H9 (cell line): ENCODE results near the gene TMEM185B. TPM values are rescaled to one million over a fixed set of nuclear protein-coding genes. Genes with fewer than 3 reads are reported as not detected.

Source experiments
- DNase-seq: peaks from one replicate; pipeline ENCODE4 v3.0.0-alpha.2; 2017
- H2AFZ ChIP-seq: one replicate; pipeline ENCODE4 v1.6.1; 2013; ENCODE audit warnings: mild to moderate bottlenecking, low read length, control low read depth, moderate library complexity
- H2AK5ac ChIP-seq: 2 replicates; pipeline ENCODE4 v1.6.1; 2013; ENCODE audit warnings: low read length, control low read depth, mixed read lengths; ENCODE audit not compliant: insufficient read length
- H2BK120ac ChIP-seq: one replicate; pipeline ENCODE4 v1.6.1; 2013; ENCODE audit warnings: low read depth, mild to moderate bottlenecking, low read length, control low read depth, inconsistent platforms; ENCODE audit not compliant: poor library complexity, severe bottlenecking
- H2BK12ac ChIP-seq: 2 replicates; pipeline ENCODE4 v1.6.1; 2013; ENCODE audit warnings: low read length, control low read depth, mixed read lengths, low read depth; ENCODE audit not compliant: insufficient read length
- H2BK15ac ChIP-seq: 2 replicates; pipeline ENCODE4 v1.6.1; 2013; ENCODE audit warnings: low read depth, low read length, control low read depth
- H2BK20ac ChIP-seq: one replicate; pipeline ENCODE4 v1.6.1; 2013; ENCODE audit warnings: low read depth, mild to moderate bottlenecking, low read length, control low read depth, inconsistent platforms; ENCODE audit not compliant: poor library complexity, severe bottlenecking
- H2BK5ac ChIP-seq: 2 replicates; pipeline ENCODE4 v1.6.1; 2013; ENCODE audit warnings: low read length, control low read depth, mixed read lengths; ENCODE audit not compliant: insufficient read length
- H3K14ac ChIP-seq: 2 replicates; pipeline ENCODE4 v1.6.1; 2013; ENCODE audit warnings: low read length, control low read depth; ENCODE audit not compliant: insufficient read depth
- H3K18ac ChIP-seq: 2 replicates; pipeline ENCODE4 v1.6.1; 2013; ENCODE audit warnings: low read depth, mild to moderate bottlenecking, mixed read lengths, low read length, control low read depth; ENCODE audit not compliant: insufficient read length
- H3K23ac ChIP-seq: 2 replicates; pipeline ENCODE4 v1.6.1; 2013; ENCODE audit warnings: low read length, control low read depth, mixed read lengths, low read depth; ENCODE audit not compliant: insufficient read length
- H3K23me2 ChIP-seq: 2 replicates; pipeline ENCODE4 v1.6.1; 2013; ENCODE audit warnings: low read depth, mild to moderate bottlenecking, mixed read lengths, low read length, control low read depth; ENCODE audit not compliant: insufficient read length, poor library complexity, severe bottlenecking
- H3K27ac ChIP-seq: 2 replicates; pipeline ENCODE4 v1.5.1; 2013; ENCODE audit warnings: low read length, control low read depth, mixed read lengths, low read depth; ENCODE audit not compliant: insufficient read length
- H3K27me3 ChIP-seq: 2 replicates; pipeline ENCODE4 v1.6.1; 2013; ENCODE audit warnings: low read length, control low read depth, inconsistent platforms; ENCODE audit not compliant: insufficient read depth
- H3K4ac ChIP-seq: 2 replicates; pipeline ENCODE4 v1.6.1; 2013; ENCODE audit warnings: low read depth, mild to moderate bottlenecking, control low read depth, inconsistent platforms, low read length, moderate library complexity
- H3K4me1 ChIP-seq: 2 replicates; pipeline ENCODE4 v1.6.1; 2013; ENCODE audit warnings: low read length, control low read depth, inconsistent platforms; ENCODE audit not compliant: insufficient read depth
- H3K4me2 ChIP-seq: 2 replicates; pipeline ENCODE4 v1.6.1; 2013; ENCODE audit warnings: low read length, control low read depth, mixed read lengths; ENCODE audit not compliant: insufficient read length, insufficient read depth
- H3K56ac ChIP-seq: 2 replicates; pipeline ENCODE4 v1.6.1; 2013; ENCODE audit warnings: low read depth, mild to moderate bottlenecking, mixed read lengths, low read length, control low read depth; ENCODE audit not compliant: insufficient read length
- H3K79me1 ChIP-seq: 2 replicates; pipeline ENCODE4 v1.6.1; 2013; ENCODE audit warnings: low read depth, mild to moderate bottlenecking, moderate library complexity, low read length, control low read depth, inconsistent platforms; ENCODE audit not compliant: insufficient read depth, poor library complexity, severe bottlenecking
- H3K79me2 ChIP-seq: 2 replicates; pipeline ENCODE4 v1.6.1; 2013; ENCODE audit warnings: low read length, control low read depth, inconsistent platforms; ENCODE audit not compliant: insufficient read depth
- H3K9ac ChIP-seq: 2 replicates; pipeline ENCODE4 v1.6.1; 2013; ENCODE audit warnings: low read length, control low read depth, mixed read lengths; ENCODE audit not compliant: insufficient read length; ENCODE audit errors: extremely low read depth
- H3K9me3 ChIP-seq: one replicate; pipeline ENCODE4 v1.6.1; 2013; ENCODE audit warnings: low read depth, low read length, inconsistent platforms; ENCODE audit not compliant: control insufficient read depth
- H3T11ph ChIP-seq: one replicate; pipeline ENCODE4 v1.6.1; 2013; ENCODE audit warnings: mild to moderate bottlenecking, low read length, control low read depth, inconsistent platforms
- H4K20me1 ChIP-seq: one replicate; pipeline ENCODE4 v1.6.1; 2013; ENCODE audit not compliant: control insufficient read depth, insufficient read length, insufficient read depth
- H4K5ac ChIP-seq: 2 replicates; pipeline ENCODE4 v1.6.1; 2013; ENCODE audit warnings: low read depth, mild to moderate bottlenecking, mixed read lengths, low read length, control low read depth; ENCODE audit not compliant: insufficient read length
- H4K8ac ChIP-seq: replicated peaks from 2 replicates; pipeline ENCODE4 v1.6.1; 2013; ENCODE audit warnings: low read length, control low read depth, mixed read lengths, low read depth; ENCODE audit not compliant: insufficient read length
- H4K91ac ChIP-seq: 2 replicates; pipeline ENCODE4 v1.6.1; 2013; ENCODE audit warnings: low read depth, mild to moderate bottlenecking, moderate library complexity, mixed read lengths, low read length, control low read depth; ENCODE audit not compliant: insufficient read length
- H3K27ac Mint-ChIP-seq, 3 experiments: 2 replicates in 2 of 3; 3 replicates in 1 of 3; pipeline ENCODE4 v1.8.0; 2020 to 2021; ENCODE audit warnings: mixed read lengths in 3 of 3, mild to moderate bottlenecking in 1 of 3, moderate library complexity in 1 of 3
- H3K27me3 Mint-ChIP-seq: 2 replicates; pipeline ENCODE4 v1.8.0; 2021; ENCODE audit warnings: low read depth, mild to moderate bottlenecking, moderate library complexity, mixed read lengths
- H3K36me3 Mint-ChIP-seq, 3 experiments: 2 replicates in 2 of 3; 3 replicates in 1 of 3; pipeline ENCODE4 v1.8.0; 2020 to 2021; ENCODE audit warnings: low read depth in 3 of 3, mixed read lengths in 3 of 3; ENCODE audit not compliant: insufficient read depth in 1 of 3
- H3K4me1 Mint-ChIP-seq, 2 experiments: 2 replicates each; pipeline ENCODE4 v1.8.0; 2020; ENCODE audit warnings: mixed read lengths in 2 of 2
- H3K4me3 Mint-ChIP-seq, 2 experiments: 2 replicates in 1 of 2; 3 replicates in 1 of 2; pipeline ENCODE4 v1.8.0; 2020 to 2021; ENCODE audit warnings: mild to moderate bottlenecking in 2 of 2, mixed read lengths in 2 of 2, moderate library complexity in 1 of 2
- H3K9me3 Mint-ChIP-seq, 2 experiments: 2 replicates in 1 of 2; 3 replicates in 1 of 2; pipeline ENCODE4 v1.8.0; 2020; ENCODE audit warnings: mild to moderate bottlenecking in 2 of 2, mixed read lengths in 2 of 2, moderate library complexity in 1 of 2
- CTCF ChIP-seq: fragments of 200-600 bp; sonication (generic); conservative IDR thresholded peaks from 3 replicates; pipeline ENCODE4 v1.8.0; 2021; ENCODE audit warnings: antibody characterized with exemption, mild to moderate bottlenecking
- WGBS: extraction: QIAGEN DNeasy Blood & Tissue Kit; methylation state at CpG from one replicate; pipeline ENCODE4 v1.1.7; 2013; ENCODE audit warnings: missing lambda C conversion rate, low lambda C conversion rate, mixed read lengths; ENCODE audit not compliant: insufficient read length; ENCODE audit errors: extremely low coverage; 5-methylcytosine and 5-hydroxymethylcytosine counted together
- total RNA-seq: library from RNA; stranded (reverse); gene quantifications from 2 replicates; pipeline ENCODE4 v1.2.1, GENCODE V29; 2021

Gene TMEM185B
- total RNA-seq, 1 experiment from 2014 or later: 29.0 TPM

- no peak overlapping the region for H3K4ac ChIP-seq
- no peak overlapping the region for H2BK5ac ChIP-seq
- H3K23me2 ChIP-seq: no peaks in the 10 kb centered on the region
- H3K18ac ChIP-seq: no peak overlapping the region
- no peak overlapping the region for H3K9ac ChIP-seq
- H4K5ac ChIP-seq: no peak overlapping the region
- no peak overlapping the region for H2BK120ac ChIP-seq
- H2AFZ ChIP-seq: no peak overlapping the region
- H2BK15ac ChIP-seq: no peak overlapping the region
- no peak overlapping the region for H3K27ac ChIP-seq
- peak; percentile 59 for DNase-seq
- H3K4me3 Mint-ChIP-seq: no peak overlapping the region
- H2BK12ac ChIP-seq: no peak overlapping the region
- no peaks in the 10 kb centered on the region for H4K20me1 ChIP-seq
- H3K23ac ChIP-seq: no peak overlapping the region
- H2AK5ac ChIP-seq: no peak overlapping the region
- peaks cover 6 to 8% of the 10 kb centered on the region in 2 experiments; a peak in 2 of 5 replicates for H3K9me3 Mint-ChIP-seq
- no peak overlapping the region for H4K8ac ChIP-seq
- WGBS: no CpG with 5 or more reads among the region's 22 CpGs
- no peak overlapping the region for H3K56ac ChIP-seq
- no peak for TF ChIP-seq CTCF
- peaks cover 19% of the 10 kb centered on the region for H3K27me3 Mint-ChIP-seq
- H2BK20ac ChIP-seq: no peak overlapping the region
- H3K79me2 ChIP-seq: no peaks in the 10 kb centered on the region
- H3K79me1 ChIP-seq: no peaks in the 10 kb centered on the region
- peaks cover 43 to 46% of the 10 kb centered on the region in 2 experiments for H3K4me1 Mint-ChIP-seq
- no peaks in the 10 kb centered on the region for H3K9me3 ChIP-seq
- H3K4me1 ChIP-seq: peaks cover 3% of the 10 kb centered on the region
- H3K27me3 ChIP-seq: no peaks in the 10 kb centered on the region; the same call in 1 of the 2 replicates
- no peak overlapping the region for H4K91ac ChIP-seq
- H3K27ac Mint-ChIP-seq: peak overlapping the region in 1 of 3 experiments; percentile 96; a peak in 2 of 7 replicates
- H3K14ac ChIP-seq: no peak overlapping the region
- no peak overlapping the region for H3K4me2 ChIP-seq
- H3K36me3 Mint-ChIP-seq: no peaks in the 10 kb centered on the region; a peak in 1 of 7 replicates
- H3T11ph ChIP-seq: no peak overlapping the region
These were observed 16.5 kb upstream of the TMEM185B start for GRCh38 chr2:120239488-120240287.
